Islet precursor cell (in vitro differentiated cells): Measurements from ENCODE around the gene GPSM1.

ENCODE experiments used
- DNase-seq: peaks from one replicate; pipeline ENCODE4 v3.0.0-alpha.2; 2018

GPSM1 gene

GRCh38 chr9:136363949-136364748, 36.8 kb downstream of the GPSM1 start:
- DNase-seq, result no peak

- no peak for DNase-seq
Measured at GRCh38 chr9:136364942-136365774, 37.8 kb downstream of the GPSM1 start.

GRCh38 chr9:136365775-136366222, 38.5 kb downstream of the GPSM1 start:
- no peak for DNase-seq

DNA sequence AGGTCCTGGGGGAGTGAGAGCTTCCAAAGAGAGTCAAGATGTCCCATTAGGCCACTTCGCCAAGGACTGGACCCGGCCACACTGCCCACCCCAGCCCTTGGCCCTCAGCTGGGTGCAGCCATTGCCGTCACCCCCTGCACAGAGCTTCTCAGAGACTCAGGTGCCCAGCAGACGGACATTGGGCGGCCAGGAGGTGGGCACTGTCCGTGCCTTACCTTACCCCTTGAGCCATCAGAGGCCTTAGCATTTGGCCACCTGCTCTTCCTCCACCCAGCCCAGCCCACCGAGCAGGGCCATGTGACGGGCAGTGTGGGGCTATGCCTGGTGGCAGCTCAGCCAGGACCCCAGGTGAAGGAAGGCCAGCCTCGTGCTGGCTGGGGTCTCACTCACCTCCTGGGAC, 39.5 kb downstream of the GPSM1 start:
- no peak for DNase-seq

DNA sequence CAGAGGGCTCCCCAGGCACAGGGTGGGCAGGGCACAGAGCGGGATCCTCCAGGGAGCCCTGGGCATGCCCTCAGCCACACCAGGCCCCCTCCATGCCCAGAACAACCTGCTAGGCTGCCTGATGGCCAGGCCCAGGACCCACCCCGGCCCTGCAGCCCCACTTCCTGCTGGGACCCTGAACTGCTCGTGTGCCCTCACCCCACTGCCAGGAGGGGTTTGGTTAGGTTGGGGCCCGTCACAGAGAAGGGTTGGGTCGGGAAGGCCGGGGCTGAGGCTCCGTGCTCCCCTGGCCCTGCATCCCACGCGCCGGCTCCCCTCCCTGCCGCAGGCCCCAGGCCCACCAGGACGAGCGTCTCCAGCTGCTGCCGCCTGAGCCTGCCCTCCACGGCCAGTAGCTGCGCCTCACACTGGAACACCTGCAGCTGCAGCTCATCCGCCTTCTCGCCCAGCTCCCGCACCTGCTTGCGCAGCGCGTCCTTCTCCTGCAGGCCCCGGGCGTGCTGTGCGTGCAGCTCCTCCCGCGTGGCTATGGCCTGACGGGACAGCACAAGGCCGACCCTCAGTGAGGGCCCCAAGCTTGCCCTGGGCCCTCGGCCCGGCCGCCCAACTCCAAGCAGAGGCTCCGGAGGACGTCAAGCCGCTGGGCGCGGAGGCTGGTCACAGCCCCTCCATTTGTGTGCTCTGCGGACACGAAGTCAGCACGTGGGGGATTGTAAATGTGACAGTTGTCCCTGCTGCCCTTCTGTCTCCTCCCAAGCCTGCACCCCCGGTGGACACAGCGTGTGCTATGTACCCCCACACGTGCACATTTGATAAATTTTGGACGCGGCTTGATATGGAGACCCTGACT, 40.2 kb downstream of the GPSM1 start:
- no peak for DNase-seq

GRCh38 chr9:136368190-136368589, 40.9 kb downstream of the GPSM1 start:
- DNase-seq, result no peak

GRCh38 chr9:136370037-136370436, 42.7 kb downstream of the GPSM1 start:
- DNase-seq, result no peak

DNA sequence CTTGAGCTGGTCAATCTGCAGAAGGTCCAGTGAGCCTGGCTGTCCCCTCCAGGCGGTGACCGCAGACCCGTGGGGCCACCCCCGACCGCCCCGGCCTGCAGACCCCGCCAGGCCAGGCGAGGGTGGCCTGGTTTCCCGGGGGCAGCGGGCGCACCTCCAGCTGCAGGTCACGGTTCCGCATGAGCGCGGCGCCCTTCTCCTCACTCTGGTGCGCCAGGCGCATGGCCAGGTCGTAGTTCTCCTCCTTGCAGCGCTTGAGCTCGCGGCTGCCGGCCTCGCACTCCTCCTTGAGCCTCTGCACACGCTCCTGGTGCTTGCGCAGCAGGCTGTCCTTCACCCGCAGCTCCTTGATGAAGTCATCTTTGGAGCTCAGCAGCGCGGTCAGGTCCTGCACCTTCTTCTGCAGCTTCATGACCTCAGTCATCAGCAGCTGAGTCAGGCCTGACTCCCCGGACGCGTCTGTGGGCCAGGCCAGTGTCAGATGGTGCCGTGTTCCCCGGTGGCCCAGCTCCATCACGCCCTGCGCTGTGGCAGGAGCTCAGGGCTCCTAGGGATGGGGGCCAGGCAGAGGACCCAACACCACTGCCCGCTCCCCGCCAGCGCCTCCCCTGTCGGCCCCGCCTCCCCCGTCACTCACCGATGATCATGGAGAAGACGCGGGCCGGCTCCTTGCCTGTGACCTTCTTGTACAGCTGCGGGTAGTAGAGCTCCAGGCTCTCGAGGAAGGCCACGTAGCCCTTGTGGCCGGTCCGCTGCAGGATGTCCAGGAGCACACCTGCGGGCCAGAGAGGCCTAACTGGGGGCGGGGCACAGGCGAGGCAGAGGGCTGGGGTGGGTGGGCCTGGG, 43.6 kb downstream of the GPSM1 start:
- DNase-seq, result no peak

- DNase-seq, result no peak
Measured at GRCh38 chr9:136371533-136371880, 44.2 kb downstream of the GPSM1 start.

- DNase-seq, result no peak
Measured at GRCh38 chr9:136372006-136372405, 44.7 kb downstream of the GPSM1 start.

- peak; percentile 84 for DNase-seq
Measured at GRCh38 chr9:136372561-136373299, 45.4 kb downstream of the GPSM1 start.

- DNase-seq, result no peak
Measured at GRCh38 chr9:136373300-136374182, 46.2 kb downstream of the GPSM1 start, which contains the start of gene CARD9. CARD9 (minus strand) TSS chr9:136373669; CDS start chr9:136372078, 1,591 bp downstream.

- no peak for DNase-seq
Measured at GRCh38 chr9:136374183-136374575, 46.8 kb downstream of the GPSM1 start.

GRCh38 chr9:136375096-136375495, 47.8 kb downstream of the GPSM1 start:
- no peak for DNase-seq

- no peak for DNase-seq
Measured at GRCh38 chr9:136376457-136376856, 49.1 kb downstream of the GPSM1 start.

- no peak for DNase-seq
Measured at GRCh38 chr9:136377341-136378169, 50.2 kb downstream of the GPSM1 start.

GRCh38 chr9:136378170-136379002, 51.0 kb downstream of the GPSM1 start:
- no peak for DNase-seq

DNA sequence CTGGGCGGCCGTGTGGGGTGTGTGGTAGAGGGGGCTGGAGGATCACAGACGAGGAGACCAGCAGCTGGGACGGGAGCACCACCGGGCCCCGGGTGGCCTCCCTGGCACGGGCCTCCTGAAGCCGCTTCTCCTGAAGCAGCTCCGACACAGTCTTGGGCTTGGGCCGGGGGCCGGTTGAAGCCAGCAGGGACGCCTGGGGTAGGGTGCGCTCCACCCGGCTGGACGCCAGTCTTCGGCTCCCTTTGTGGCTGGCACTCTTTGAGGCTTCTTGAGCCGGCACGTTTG, 51.6 kb downstream of the GPSM1 start:
- no peak for DNase-seq

DNA sequence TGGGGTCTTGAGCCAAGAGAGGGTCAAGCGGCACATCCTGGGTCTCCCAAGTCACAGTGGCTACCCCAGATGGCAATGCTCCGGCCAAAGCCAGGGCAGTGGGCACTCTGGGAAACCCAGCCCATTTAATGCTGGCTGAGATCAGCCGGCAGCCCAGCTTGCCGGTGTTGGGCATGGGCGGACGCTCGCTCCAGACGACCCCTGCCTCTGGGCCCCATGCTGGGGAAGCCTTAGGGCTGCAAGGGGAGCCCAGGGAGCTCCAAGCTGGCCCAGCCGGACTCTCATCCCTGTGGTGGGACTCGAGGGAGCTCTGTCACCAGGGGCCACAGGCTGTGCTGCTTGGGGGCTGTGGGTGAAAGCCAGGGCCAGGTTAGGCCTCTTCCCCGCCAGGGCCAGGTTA, 52.1 kb downstream of the GPSM1 start:
- DNase-seq, result no peak
